Heart right ventricle (tissue), 16 donors: ENCODE data around the gene C5AR1. TPM values are rescaled to one million over a fixed set of nuclear protein-coding genes. Genes with fewer than 3 reads are reported as not detected.
"Not testable (repeated sequence)": the region's sequence is repeated elsewhere in the genome, so short reads cannot be mapped to it uniquely, and the experiment has no call there.

Source experiments
- ATAC-seq, 8 donors: fragments of 200-7000 bp; cut with Tn5 transposase; one replicate each; pipeline ENCODE4 v1.9.1; 2020; ENCODE audit warnings: mild to moderate bottlenecking in 8 of 8, moderate library complexity in 8 of 8, moderate number of reproducible peaks in 1 of 8
- DNase-seq, 2 donors: peaks; one replicate each; pipeline ENCODE4 v3.0.0-alpha.2; 2020
- H3K27ac ChIP-seq, 10 donors: fragments of 200-600 bp; sonication (generic) in 2 of 10; one replicate each; pipeline versions ENCODE4 v1.5.0 to v1.8.0; 2020 to 2022; ENCODE audit warnings: mild to moderate bottlenecking in 3 of 10
- H3K27me3 ChIP-seq, 7 donors: fragments of 200-600 bp; one replicate each; pipeline ENCODE4 v1.8.0; 2021 to 2022; ENCODE audit warnings: mild to moderate bottlenecking in 2 of 7
- H3K36me3 ChIP-seq, 9 donors: fragments of 200-600 bp; sonication (generic) in 1 of 9; one replicate each; pipeline versions ENCODE4 v1.5.0 to v1.8.0; 2020 to 2022; ENCODE audit warnings: mild to moderate bottlenecking in 2 of 9
- H3K4me1 ChIP-seq, 9 donors: fragments of 200-600 bp; sonication (generic) in 1 of 9; one replicate each; pipeline versions ENCODE4 v1.5.0 to v1.8.0; 2020 to 2022; ENCODE audit warnings: mild to moderate bottlenecking in 4 of 9
- H3K4me3 ChIP-seq, 10 donors: fragments of 200-600 bp; sonication (generic) in 2 of 10; one replicate each; pipeline versions ENCODE4 v1.5.0 to v1.8.0; 2020 to 2022; ENCODE audit warnings: mild to moderate bottlenecking in 7 of 10, moderate library complexity in 2 of 10
- H3K9me3 ChIP-seq, 11 donors: fragments of 200-600 bp in 10 of 11; sonication (generic) in 2 of 11; one replicate each; pipeline versions ENCODE4 v1.5.0 to v1.8.0; 2013 to 2022; ENCODE audit warnings: mild to moderate bottlenecking in 2 of 11, control low read depth in 1 of 11, moderate library complexity in 1 of 11
- WGBS, 2 donors: extraction: QIAGEN DNeasy Blood & Tissue Kit; methylation state at CpG; one replicate each; pipeline ENCODE4 v1.1.7; 2013; ENCODE audit warnings: inconsistent platforms in 1 of 2; 5-methylcytosine and 5-hydroxymethylcytosine counted together
- intact Hi-C, 10 donors: fragments of 100-400 bp; cut with DNase I; formaldehyde crosslinking; loops; one replicate each; pipeline versions ENCODE4 v1.11.1 to v1.14.2; 2022
- polyA plus RNA-seq, 2 donors: library from polyadenylated mRNA; stranded (reverse); fragments of 200-250 nt; gene quantifications; one replicate each; pipeline ENCODE4 v1.2.3, GENCODE V29; 2013
- total RNA-seq, 10 donors: library from RNA; stranded (reverse); fragmentation: NEBNext Ultra II Directional in 3 of 10; extraction: Animal tissue kit (Norgen Biotek cat#: 25700) in 3 of 10; gene quantifications; one replicate each; pipeline versions ENCODE4 v1.2.1 to v1.2.4, GENCODE V29; 2021 to 2023
- TF ChIP-seq, protein P1 (sequence below), 9 donors: fragments of 200-600 bp; sonication (generic) in 2 of 9; IDR thresholded peaks; one replicate each; pipeline versions ENCODE4 v1.5.0 to v1.8.0; 2021 to 2022; ENCODE audit warnings: antibody characterized with exemption in 9 of 9, mild to moderate bottlenecking in 5 of 9, moderate library complexity in 1 of 9
- donor health status: Arrhythmogenic right ventricular cardiomyopathy.
- donor health status: ischemic (EF 13 %, LVEDD 7.1; RV severe dilation, severe dysfunction).
- donor health status: healthy with polysubstance abuse.
- donor health status: DM: no; HTN: yes; CAD: no.
- donor health status: DM: no; HTN: no; CAD: no.
- donor health status: ischemic (EF 25% LVEDD 6.9; RV normal size, moderate dysfunction).
- donor health status: ischemic (EF 25% LVEDD 5.7; RV mildly dilated, moderate dysfunction).
- donor health status: healthy.
- donor health status: DM: yes; HTN: yes; CAD: no.
- donor health status: Ischemic cardiomyopathy.
- donor health status: ischemic (EF 35%, LVEDD 5.7; RV mildly dilated, moderate dysfunction).
- donor health status: nonischemic (EF 11% LVEDD 7.7; RV severe dilation, severe dysfunction).
- donor health status: DM: yes; HTN: yes; CAD: no.
- donor health status: PGD.
- donor health status: ischemic (EF 29% LVEDD 5.4; RV normal size, mild dysfunction).
- donor health status: nonischemic (EF 23%, LVEDD 6.1; RV moderate dilation, normal function).

The C5AR1 gene
- total and polyA plus RNA-seq, 12 donors: 1.7 to 18.6 (median 6.8) TPM

GRCh38 chr19:47274071-47274890 is 35.4 kb upstream of the C5AR1 start, which contains the start of gene INAFM1:
TSS of gene INAFM1 (plus strand) at chr19:47274885. CDS start at chr19:47274920, 35 bp downstream.
- Histone ChIP-seq H3K4me1 (peaks cover 11 to 59% (median 42%) of the 10 kb centered on the region in 9 donors), H3K9me3 (no peaks in the 10 kb centered on the region), H3K27ac (peak within 1 kb of the TSS; percentile 81 to 99 (median 98)), H3K36me3 (peaks cover 0 to 30% (median 13%) of the 10 kb centered on the region in 9 donors), H3K4me3 (peak within 1 kb of the TSS; percentile 57 to 84 (median 72)), H3K27me3 (no peaks in the 10 kb centered on the region)
- intact Hi-C loops: loop anchor here in 1 of 10 donors (1.0 kb wide), 1 partner anchor 17 kb away; no protein-coding TSS in a partner anchor
- DNase-seq: peak; percentile 98 to 99
- peak; percentile 81 to 94 (median 90) for ATAC-seq
- TF ChIP-seq, protein P1, sequence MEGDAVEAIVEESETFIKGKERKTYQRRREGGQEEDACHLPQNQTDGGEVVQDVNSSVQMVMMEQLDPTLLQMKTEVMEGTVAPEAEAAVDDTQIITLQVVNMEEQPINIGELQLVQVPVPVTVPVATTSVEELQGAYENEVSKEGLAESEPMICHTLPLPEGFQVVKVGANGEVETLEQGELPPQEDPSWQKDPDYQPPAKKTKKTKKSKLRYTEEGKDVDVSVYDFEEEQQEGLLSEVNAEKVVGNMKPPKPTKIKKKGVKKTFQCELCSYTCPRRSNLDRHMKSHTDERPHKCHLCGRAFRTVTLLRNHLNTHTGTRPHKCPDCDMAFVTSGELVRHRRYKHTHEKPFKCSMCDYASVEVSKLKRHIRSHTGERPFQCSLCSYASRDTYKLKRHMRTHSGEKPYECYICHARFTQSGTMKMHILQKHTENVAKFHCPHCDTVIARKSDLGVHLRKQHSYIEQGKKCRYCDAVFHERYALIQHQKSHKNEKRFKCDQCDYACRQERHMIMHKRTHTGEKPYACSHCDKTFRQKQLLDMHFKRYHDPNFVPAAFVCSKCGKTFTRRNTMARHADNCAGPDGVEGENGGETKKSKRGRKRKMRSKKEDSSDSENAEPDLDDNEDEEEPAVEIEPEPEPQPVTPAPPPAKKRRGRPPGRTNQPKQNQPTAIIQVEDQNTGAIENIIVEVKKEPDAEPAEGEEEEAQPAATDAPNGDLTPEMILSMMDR (IDR thresholded peaks at IDR 0.05): no peak
- WGBS, 2 donors: 1 to 2% methylated on average over 50 to 71 of the region's 72 CpGs

DNA sequence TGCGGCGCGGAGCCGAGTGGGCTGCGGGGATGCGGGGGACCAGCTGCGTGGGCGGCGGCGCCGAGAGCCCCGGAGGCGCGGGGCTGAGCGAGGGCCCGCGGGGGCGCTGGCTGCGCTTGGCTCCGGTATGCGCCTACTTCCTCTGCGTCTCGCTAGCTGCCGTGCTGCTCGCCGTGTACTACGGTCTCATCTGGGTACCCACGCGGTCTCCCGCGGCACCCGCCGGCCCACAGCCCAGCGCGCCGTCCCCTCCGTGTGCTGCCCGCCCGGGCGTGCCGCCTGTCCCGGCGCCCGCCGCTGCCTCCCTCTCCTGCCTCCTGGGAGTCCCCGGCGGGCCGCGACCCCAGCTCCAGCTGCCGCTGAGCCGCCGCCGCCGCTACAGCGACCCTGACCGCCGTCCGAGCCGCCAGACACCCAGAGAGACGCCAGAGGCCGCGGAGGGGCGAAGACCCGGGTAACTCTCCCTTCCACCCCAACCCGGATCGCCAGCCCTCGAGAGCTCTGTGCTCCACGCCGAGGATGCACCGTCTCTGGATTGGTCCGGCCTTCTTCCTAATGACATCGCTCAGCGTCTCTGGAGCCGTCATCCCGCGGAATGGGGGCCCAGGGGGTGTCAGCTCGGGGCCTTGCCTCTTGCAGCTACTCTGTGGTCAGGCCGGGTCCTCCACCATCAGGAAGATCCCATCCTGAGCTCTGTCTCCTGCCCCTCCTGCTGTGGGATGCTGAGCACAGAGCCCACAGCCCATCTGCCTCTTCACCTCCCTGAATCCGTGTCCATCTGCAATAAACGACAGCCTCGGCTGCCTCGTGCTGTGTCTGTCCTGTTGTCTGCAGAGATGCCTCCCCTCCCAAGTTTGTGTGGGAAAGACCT is 34.5 kb upstream of the C5AR1 start:
- Histone ChIP-seq H3K36me3 (peaks cover 0 to 22% (median 13%) of the 10 kb centered on the region in 9 donors), H3K27me3 (no peaks in the 10 kb centered on the region), H3K27ac (peak overlapping the region in 9 of 10 donors; percentile 71 to 99 (median 88)), H3K9me3 (no peaks in the 10 kb centered on the region), H3K4me1 (peaks cover 11 to 59% (median 42%) of the 10 kb centered on the region in 9 donors), H3K4me3 (peak overlapping the region; percentile 40 to 84 (median 72))
- ATAC-seq (peak in 2 of 8 donors; percentile 2 to 4), DNase-seq (peak; percentile 42 to 52)
- TF ChIP-seq, protein P1 (IDR thresholded peaks at IDR 0.05): no peak
- 5 to 13% methylated on average over 42 to 77 of the region's 82 CpGs for WGBS, 2 donors
- intact Hi-C loops: loop anchor here in 1 of 10 donors (1.0 kb wide), 1 partner anchor 18 kb away; no protein-coding TSS in a partner anchor

DNA sequence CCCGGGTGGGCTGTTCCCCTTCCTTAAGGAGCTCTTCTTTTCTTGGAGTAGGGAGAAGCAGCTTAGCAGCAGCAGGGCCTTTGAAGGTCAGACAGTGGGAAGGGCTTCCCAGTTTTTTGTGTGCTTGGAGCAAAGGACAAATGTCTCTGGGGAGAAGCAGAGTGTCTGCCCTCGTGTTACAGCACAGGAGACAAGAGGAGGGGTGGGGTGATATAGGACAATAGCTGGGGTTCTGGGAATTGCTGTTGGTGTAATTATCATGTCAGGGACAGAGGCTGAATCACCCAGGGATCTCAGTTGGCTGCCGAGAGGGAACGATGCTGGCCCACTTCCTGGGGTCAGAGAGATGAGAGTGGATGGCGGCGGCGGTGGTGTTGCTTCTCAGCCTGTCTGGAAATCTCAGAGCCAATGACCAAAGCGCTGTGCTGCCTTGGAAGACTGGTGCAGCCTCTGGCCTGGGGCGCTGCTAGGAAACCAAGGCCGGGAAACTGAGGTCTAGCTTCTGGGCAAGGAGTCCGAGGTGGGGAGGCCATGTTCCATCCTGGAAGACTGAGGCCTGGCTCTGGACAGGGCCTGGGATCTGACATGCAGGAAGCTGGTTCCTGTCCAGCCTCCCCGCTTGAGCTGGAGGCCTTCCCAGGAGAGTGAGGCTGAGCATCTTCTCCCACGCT is 33.7 kb upstream of the C5AR1 start:
- intact Hi-C loops: no loop called here
- Histone ChIP-seq H3K27ac (peak overlapping the region in 9 of 10 donors; percentile 71 to 99 (median 88)), H3K4me1 (peaks cover 11 to 59% (median 42%) of the 10 kb centered on the region in 9 donors), H3K36me3 (peaks cover 0 to 14% (median 5%) of the 10 kb centered on the region in 9 donors), H3K9me3 (no peaks in the 10 kb centered on the region), H3K27me3 (no peaks in the 10 kb centered on the region), H3K4me3 (peak overlapping the region in 7 of 10 donors; percentile 57 to 84 (median 78))
- ATAC-seq (peak in 2 of 8 donors; percentile 0 to 8), DNase-seq (peak; percentile 63 to 69)
- 47 to 56% methylated on average over 13 of the region's 13 CpGs for whole genome bisulfite sequencing, 2 donors
- TF ChIP-seq, protein P1 (IDR thresholded peaks at IDR 0.05): no peak

DNA sequence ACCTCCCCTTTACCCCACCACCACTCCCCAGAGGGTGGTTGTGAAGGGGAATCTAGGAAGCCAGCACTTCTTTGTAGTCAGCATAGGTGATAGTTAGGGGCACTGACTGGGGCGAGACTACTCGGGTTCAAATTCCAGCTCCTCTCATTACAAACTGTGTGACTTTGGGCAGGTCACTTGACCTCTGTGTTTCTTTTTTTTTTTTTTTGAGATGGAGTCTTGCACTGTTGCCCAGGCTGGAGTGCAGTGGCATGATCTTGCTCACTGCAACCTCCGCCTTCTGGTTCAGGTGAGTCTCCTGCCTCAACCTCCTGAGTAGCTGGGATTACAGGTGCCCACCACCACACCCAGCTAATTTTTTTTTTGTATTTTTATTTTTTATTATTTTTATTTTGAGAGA is 33.1 kb upstream of the C5AR1 start:
- H3K9me3 ChIP-seq, intact Hi-C loops, DNase-seq, H3K27me3 ChIP-seq, ATAC-seq: not testable (repeated sequence)
- peaks cover 0 to 12% (median 0%) of the 10 kb centered on the region in 9 donors for H3K36me3 ChIP-seq
- peaks cover 11 to 59% (median 42%) of the 10 kb centered on the region in 9 donors for H3K4me1 ChIP-seq
- peak overlapping the region in 9 of 10 donors; percentile 76 to 99 (median 88) for H3K27ac ChIP-seq
- peak overlapping the region in 2 of 10 donors; percentile 12 to 78 for H3K4me3 ChIP-seq
- 89 to 95% methylated on average over 3 of the region's 3 CpGs for WGBS, 2 donors
